T-cell (primary cell): ENCODE results near the gene GOLPH3L. TPM values are rescaled to one million over a fixed set of nuclear protein-coding genes. Genes with fewer than 3 reads are reported as not detected.
"Not testable (repeated sequence)": the region's sequence is repeated elsewhere in the genome, so short reads cannot be mapped to it uniquely, and the experiment has no call there.

Source experiments
- ATAC-seq, 4 experiments: fragments of 200-7000 bp in 3 of 4; fragments of 150-1000 bp in 1 of 4; cut with Tn5 transposase; replicated peaks in 1 of 4; 1 replicate in 3 of 4; 2 replicates in 1 of 4; pipeline ENCODE4 v1.10.0; 2021; ENCODE audit warnings: moderate library complexity in 3 of 4, mild to moderate bottlenecking in 2 of 4, moderate number of reproducible peaks in 1 of 4
- CTCF ChIA-PET, 2 donors: fragments of 300-600 bp; sonication (Branson Sonifier 250); formaldehyde crosslinking; loops; one replicate each; lab custom pipeline; 2022; ENCODE audit warnings: antibody characterized with exemption in 2 of 2; lab: Charles Lee
- POLR2A ChIA-PET, 2 donors: fragments of 300-600 bp; sonication (Branson Sonifier 250); formaldehyde crosslinking; loops; one replicate each; lab custom pipeline; 2022; ENCODE audit warnings: antibody characterized with exemption in 2 of 2; lab: Charles Lee
- DNase-seq, 35 experiments: peaks; one replicate each; pipeline versions ENCODE4 v3.0.0 to v3.0.0-alpha.2; 2013 to 2023
- H3K27ac ChIP-seq: one replicate; pipeline ENCODE4 v1.5.1; 2013; ENCODE audit warnings: low read length
- H3K27me3 ChIP-seq, 2 experiments: replicated peaks in 1 of 2; 1 replicate in 1 of 2; 2 replicates in 1 of 2; pipeline versions ENCODE4 v1.6.1 to v1.7.0; 2013; ENCODE audit warnings: low read length in 1 of 2, mixed read lengths in 1 of 2; ENCODE audit not compliant: control insufficient read depth in 2 of 2, insufficient read depth in 2 of 2; ENCODE audit errors: extremely low read depth in 1 of 2
- H3K36me3 ChIP-seq, 2 donors: 1 replicate in 1 of 2; 2 replicates in 1 of 2; pipeline versions ENCODE4 v1.6.1 to v1.7.0; 2013; ENCODE audit warnings: low read length in 1 of 2; ENCODE audit not compliant: control insufficient read depth in 2 of 2, insufficient read depth in 1 of 2; ENCODE audit errors: extremely low read depth in 1 of 2
- H3K4me1 ChIP-seq, 2 experiments: 1 replicate in 1 of 2; 2 replicates in 1 of 2; pipeline versions ENCODE4 v1.6.1 to v1.7.0; 2013; ENCODE audit warnings: low read length in 2 of 2, mixed read lengths in 1 of 2; ENCODE audit not compliant: insufficient read depth in 2 of 2, control insufficient read depth in 1 of 2; ENCODE audit errors: extremely low read depth in 1 of 2
- H3K4me3 ChIP-seq, 2 donors: 1 replicate in 1 of 2; 2 replicates in 1 of 2; pipeline versions ENCODE4 v1.5.1 to v1.7.0; 2013; ENCODE audit warnings: mild to moderate bottlenecking in 2 of 2, low read length in 1 of 2, moderate library complexity in 1 of 2; ENCODE audit not compliant: control insufficient read depth in 1 of 2; ENCODE audit errors: extremely low read depth in 1 of 2
- H3K9me3 ChIP-seq: 2 replicates; pipeline ENCODE4 v1.7.0; 2013
- H3K27ac Mint-ChIP-seq, 2 donors: one replicate each; pipeline ENCODE4 v1.8.0; 2020 to 2021; ENCODE audit warnings: mild to moderate bottlenecking in 2 of 2, mixed read lengths in 2 of 2
- H3K27me3 Mint-ChIP-seq, 2 donors: one replicate each; pipeline ENCODE4 v1.8.0; 2021 to 2022; ENCODE audit warnings: mixed read lengths in 2 of 2
- H3K36me3 Mint-ChIP-seq: one replicate; pipeline ENCODE4 v1.8.0; 2021; ENCODE audit warnings: mixed read lengths
- H3K4me1 Mint-ChIP-seq, 3 donors: one replicate each; pipeline ENCODE4 v1.8.0; 2020 to 2022; ENCODE audit warnings: mixed read lengths in 3 of 3, mild to moderate bottlenecking in 1 of 3
- H3K4me3 Mint-ChIP-seq, 3 donors: one replicate each; pipeline ENCODE4 v1.8.0; 2020 to 2022; ENCODE audit warnings: mild to moderate bottlenecking in 3 of 3, mixed read lengths in 3 of 3, moderate library complexity in 3 of 3
- H3K9me3 Mint-ChIP-seq, 3 donors: one replicate each; pipeline ENCODE4 v1.8.0; 2020 to 2022; ENCODE audit warnings: mixed read lengths in 3 of 3
- WGBS: methylation state at CpG from one replicate; pipeline ENCODE4 v1.1.5; 2013; ENCODE audit warnings: missing lambda C conversion rate; ENCODE audit not compliant: insufficient coverage; 5-methylcytosine and 5-hydroxymethylcytosine counted together
- total RNA-seq, 35 experiments: library from RNA in 6 of 35; stranded (reverse) in 6 of 35; fragments of 120-200 nt in 1 of 35; gene quantifications; one replicate each; pipeline versions ENCODE4 v1.2.1 to v1.2.4 and lab custom pipeline; 2013 to 2026

Gene GOLPH3L
- total RNA-seq, 5 donors from 2014 or later (not counting 1 experiment from before 2014, with no cell fraction given): 10.2 to 23.7 (median 21.5) TPM

DNA sequence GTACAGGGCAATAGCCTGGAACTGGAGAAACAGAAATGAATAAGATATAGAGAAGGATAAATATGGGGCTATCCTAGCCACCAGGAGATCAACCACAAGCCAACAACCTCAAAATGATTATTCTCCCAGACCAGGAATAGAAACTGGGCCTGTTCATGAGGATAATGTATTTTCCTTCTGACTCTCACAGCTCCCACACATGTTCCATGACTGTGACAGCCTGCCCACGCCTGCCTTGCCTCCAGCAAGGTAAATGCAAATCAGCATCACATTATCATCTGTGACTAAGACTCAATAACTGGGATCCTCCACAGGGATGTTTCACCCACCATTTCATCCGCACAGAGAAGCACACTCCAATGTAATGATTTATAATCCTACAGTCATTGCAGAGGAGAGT, 70.8 kb downstream of the GOLPH3L start:
- ATAC-seq: no peak
- POLR2A ChIA-PET: interaction anchor here in 1 of 2 donors (3.3 kb wide), 1 partner anchor 66 kb away, joined by 10 read pairs; no protein-coding TSS in a partner anchor
- H3K36me3 Mint-ChIP-seq: peaks cover 46% of the 10 kb centered on the region
- Histone ChIP-seq H3K36me3 (peaks cover 10 to 52% of the 10 kb centered on the region in 2 donors), H3K27me3 (no peaks in the 10 kb centered on the region), H3K4me3 (no peak overlapping the region), H3K4me1 (peaks cover 21 to 32% of the 10 kb centered on the region in 2 experiments), H3K9me3 (no peaks in the 10 kb centered on the region), H3K27ac (no peak overlapping the region)
- no peak overlapping the region for H3K4me3 Mint-ChIP-seq
- H3K4me1 Mint-ChIP-seq: peaks cover 19 to 40% (median 39%) of the 10 kb centered on the region in 3 donors
- no peaks in the 10 kb centered on the region for H3K27me3 Mint-ChIP-seq
- CTCF ChIA-PET: no interaction called here
- H3K9me3 Mint-ChIP-seq: no peaks in the 10 kb centered on the region
- no peak overlapping the region for H3K27ac Mint-ChIP-seq
- no CpG with 5 or more reads among the region's 2 CpGs for WGBS
- DNase-seq: no peak

DNA sequence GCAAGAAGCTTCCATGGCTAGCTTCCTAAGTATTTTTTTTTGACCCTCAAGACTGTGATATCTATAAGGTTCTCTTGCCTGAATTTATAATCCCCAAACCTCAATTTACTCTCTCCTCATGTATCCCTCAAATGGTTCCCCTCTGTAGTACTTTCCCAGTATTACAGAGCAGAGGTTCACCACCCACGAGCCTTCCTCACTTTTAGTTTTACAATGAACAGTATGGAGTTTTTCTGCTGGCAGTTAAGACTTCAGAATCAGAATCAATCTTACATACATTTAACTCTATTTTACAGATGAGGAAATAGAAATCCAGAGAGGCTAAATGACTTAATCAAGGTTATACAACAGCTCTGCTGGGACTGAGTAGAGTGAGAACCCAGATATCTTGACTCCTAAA, 72.4 kb downstream of the GOLPH3L start:
- H3K27me3 ChIP-seq, H3K9me3 Mint-ChIP-seq, ATAC-seq, POLR2A ChIA-PET, H3K4me3 ChIP-seq, H3K27ac ChIP-seq, H3K4me3 Mint-ChIP-seq, H3K27me3 Mint-ChIP-seq, H3K9me3 ChIP-seq, DNase-seq, CTCF ChIA-PET: not testable (repeated sequence)
- Histone ChIP-seq H3K4me1 (peaks cover 19 to 30% of the 10 kb centered on the region in 2 experiments), H3K36me3 (peaks cover 12 to 67% of the 10 kb centered on the region in 2 donors)
- H3K27ac Mint-ChIP-seq: peak overlapping the region; percentile 25 to 68
- peaks cover 27 to 50% (median 50%) of the 10 kb centered on the region in 3 donors for H3K4me1 Mint-ChIP-seq
- WGBS: no CpG with 5 or more reads among the region's 1 CpG
- peaks cover 52% of the 10 kb centered on the region for H3K36me3 Mint-ChIP-seq

GRCh38 chr1:150624134-150624533, 72.8 kb downstream of the GOLPH3L start:
- H3K36me3 Mint-ChIP-seq: peaks cover 57% of the 10 kb centered on the region
- H3K27ac Mint-ChIP-seq: peak overlapping the region; percentile 49 to 55
- H3K27me3 ChIP-seq, ATAC-seq, H3K27ac ChIP-seq, POLR2A ChIA-PET, H3K9me3 ChIP-seq, H3K9me3 Mint-ChIP-seq, CTCF ChIA-PET, DNase-seq, H3K27me3 Mint-ChIP-seq, H3K4me3 ChIP-seq, H3K4me3 Mint-ChIP-seq: not testable (repeated sequence)
- peaks cover 19 to 31% of the 10 kb centered on the region in 2 experiments for H3K4me1 ChIP-seq
- peaks cover 12 to 70% of the 10 kb centered on the region in 2 donors for H3K36me3 ChIP-seq
- peaks cover 29 to 55% (median 54%) of the 10 kb centered on the region in 3 donors for H3K4me1 Mint-ChIP-seq
- no CpG with 5 or more reads among the region's 1 CpG for WGBS

GRCh38 chr1:150622303-150622975, 74.5 kb downstream of the GOLPH3L start:
- H3K4me1 Mint-ChIP-seq: peaks cover 29 to 55% (median 55%) of the 10 kb centered on the region in 3 donors
- peaks cover 14 to 74% of the 10 kb centered on the region in 2 donors for H3K36me3 ChIP-seq
- H3K36me3 Mint-ChIP-seq: peaks cover 54% of the 10 kb centered on the region
- DNase-seq (no peak), ATAC-seq (no peak)
- peak overlapping the region; percentile 86 to 92 for H3K27ac Mint-ChIP-seq
- H3K4me3 ChIP-seq: no peak overlapping the region
- POLR2A ChIA-PET: interaction anchor here (0.5 to 1.0 kb wide), 5 partner anchors 13 to 246 kb away, joined by 3 to 5 read pairs (median 4); no protein-coding TSS in a partner anchor
- 100% methylated on average over 1 of the region's 8 CpGs for WGBS
- H3K27ac ChIP-seq: peak overlapping the region; percentile 40
- no peaks in the 10 kb centered on the region for H3K27me3 ChIP-seq
- CTCF ChIA-PET: interaction anchor here (0.6 to 4.9 kb wide), 6 partner anchors 17 to 62 kb away, joined by 3 to 106 read pairs (median 8); partner anchors contain the start of gene MCL1 (in 1 of the 2)
- no peaks in the 10 kb centered on the region for H3K9me3 Mint-ChIP-seq
- H3K9me3 ChIP-seq: no peaks in the 10 kb centered on the region
- H3K27me3 Mint-ChIP-seq: no peaks in the 10 kb centered on the region
- peak overlapping the region in 1 of 3 donors; percentile 34 for H3K4me3 Mint-ChIP-seq
- peaks cover 10 to 21% of the 10 kb centered on the region in 2 experiments for H3K4me1 ChIP-seq

DNA sequence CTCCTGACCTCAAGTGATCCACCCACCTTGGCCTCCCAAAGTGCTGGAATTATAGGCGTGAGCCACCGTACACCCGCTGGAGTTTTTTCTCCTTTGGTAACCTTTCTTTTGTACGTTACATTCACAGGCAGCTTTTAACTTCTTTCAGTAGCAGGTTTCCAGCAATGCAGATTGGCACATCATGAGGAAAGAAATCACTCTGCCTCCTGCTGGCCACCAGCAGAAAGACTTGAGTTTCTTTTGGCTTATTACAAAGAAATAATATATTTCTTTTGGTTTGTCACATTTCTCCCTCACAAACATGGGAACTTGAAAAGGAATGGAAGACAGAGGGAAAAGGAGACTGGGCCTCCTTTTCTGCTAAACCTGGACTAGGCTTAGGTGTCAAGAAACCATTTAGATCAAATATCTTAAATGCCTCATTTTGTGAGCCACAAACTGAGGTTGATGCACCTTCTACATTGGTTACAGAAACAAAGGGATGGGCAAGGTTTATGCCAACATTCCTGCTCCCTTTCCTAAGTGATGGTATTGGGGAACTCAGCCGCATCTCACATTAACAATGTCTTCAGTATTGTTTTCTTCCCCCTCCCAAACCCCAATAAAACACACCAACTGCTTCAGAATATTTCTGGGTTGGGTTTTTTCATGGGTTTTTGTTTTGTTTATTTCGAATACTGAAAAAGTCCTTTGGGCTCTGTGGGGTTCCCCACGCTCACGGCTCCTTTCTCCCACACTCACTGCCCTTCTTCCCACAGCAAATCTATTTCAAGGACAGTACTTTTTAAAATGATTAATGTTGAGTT, 75.3 kb downstream of the GOLPH3L start:
- H3K4me3 Mint-ChIP-seq: peak overlapping the region in 2 of 3 donors; percentile 17 to 34
- CTCF ChIA-PET: interaction anchor here (0.5 to 4.9 kb wide), 8 partner anchors 10 to 689 kb away, joined by 3 to 106 read pairs (median 4); partner anchors contain the start of gene MCL1 (in 1 of the 2)
- no peaks in the 10 kb centered on the region for H3K27me3 Mint-ChIP-seq
- H3K27ac ChIP-seq: peak overlapping the region; percentile 40
- peaks cover 51% of the 10 kb centered on the region for H3K36me3 Mint-ChIP-seq
- H3K4me3 ChIP-seq: no peak overlapping the region
- no peaks in the 10 kb centered on the region for H3K27me3 ChIP-seq
- DNase-seq (peak; percentile 22 to 84 (median 60)), ATAC-seq (peak; percentile 73 to 84 (median 78))
- H3K9me3 Mint-ChIP-seq: no peaks in the 10 kb centered on the region
- peaks cover 33 to 59% (median 59%) of the 10 kb centered on the region in 3 donors for H3K4me1 Mint-ChIP-seq
- no peaks in the 10 kb centered on the region for H3K9me3 ChIP-seq
- peak overlapping the region; percentile 86 to 92 for H3K27ac Mint-ChIP-seq
- peaks cover 10 to 21% of the 10 kb centered on the region in 2 experiments for H3K4me1 ChIP-seq
- peaks cover 14 to 67% of the 10 kb centered on the region in 2 donors for H3K36me3 ChIP-seq
- WGBS: no CpG with 5 or more reads among the region's 8 CpGs
- POLR2A ChIA-PET: interaction anchor here (0.5 to 1.8 kb wide), 7 partner anchors 13 to 61 kb away, joined by 3 to 10 read pairs (median 4); no protein-coding TSS in a partner anchor

GRCh38 chr1:150620919-150621318, 76.0 kb downstream of the GOLPH3L start:
- no peak overlapping the region for H3K4me3 ChIP-seq
- H3K4me1 ChIP-seq: peaks cover 10 to 26% of the 10 kb centered on the region in 2 experiments
- H3K27ac Mint-ChIP-seq: peak overlapping the region; percentile 50 to 53
- no peaks in the 10 kb centered on the region for H3K9me3 Mint-ChIP-seq
- DNase-seq: no peak
- H3K27ac ChIP-seq: peak overlapping the region; percentile 26
- peaks cover 40 to 63% (median 63%) of the 10 kb centered on the region in 3 donors for H3K4me1 Mint-ChIP-seq
- no peaks in the 10 kb centered on the region for H3K9me3 ChIP-seq
- POLR2A ChIA-PET: interaction anchor here (0.6 to 1.8 kb wide), 5 partner anchors 9 to 60 kb away, joined by 4 to 10 read pairs (median 4); no protein-coding TSS in a partner anchor
- H3K4me3 Mint-ChIP-seq: peak overlapping the region in 1 of 3 donors; percentile 15
- peaks cover 51% of the 10 kb centered on the region for H3K36me3 Mint-ChIP-seq
- peak in 1 of 4 experiments; percentile 2 for ATAC-seq
- CTCF ChIA-PET: interaction anchor here (0.5 to 4.9 kb wide), 10 partner anchors 8 to 688 kb away, joined by 3 to 106 read pairs (median 4); partner anchors contain the start of genes ENSA (in 1 of the 2) and MCL1 (in 1 of the 2)
- peaks cover 9 to 60% of the 10 kb centered on the region in 2 donors for H3K36me3 ChIP-seq
- no peaks in the 10 kb centered on the region for H3K27me3 ChIP-seq
- no peaks in the 10 kb centered on the region for H3K27me3 Mint-ChIP-seq
- no CpG with 5 or more reads among the region's 2 CpGs for WGBS
